A549 treated with AZD9567 at 1 μM for 4 hours (cell line): Measurements from ENCODE around the gene GPBP1L1. TPM values are rescaled to one million over a fixed set of nuclear protein-coding genes. Genes with fewer than 3 reads are reported as not detected.

Experiments used
- total RNA-seq: library from RNA; stranded (reverse); fragments of 200-300 nt; extraction: Qiagen RNA extraction; gene quantifications from 5 replicates; pipeline ENCODE4 v1.2.3, GENCODE V29; 2022; ENCODE audit not compliant: insufficient read depth

Gene GPBP1L1
- total RNA-seq, result 30.7 to 41.9 TPM (median 34.8 TPM) in 5 replicates

GRCh38 chr1:45686288-45687013, at the start of gene GPBP1L1:
Gene GPBP1L1 (minus strand): TSS chr1:45686533. CDS start chr1:45659087, 27,446 bp downstream.

GRCh38 chr1:45687754-45688740, 1.7 kb upstream of the GPBP1L1 start, which contains the start of gene TMEM69:
Gene TMEM69 (plus strand): TSS chr1:45688181. CDS start chr1:45691069, 2,888 bp downstream.

GRCh38 chr1:45623972-45624371, 62.4 kb downstream of the GPBP1L1 start, which contains the start of gene CCDC17:
Gene CCDC17 (minus strand): TSS chr1:45624054. CDS start chr1:45623909, 145 bp downstream.

GRCh38 chr1:45583666-45584350, 102.5 kb downstream of the GPBP1L1 start, which contains the start of gene NASP:
Gene NASP (plus strand): TSS chr1:45584041. CDS start chr1:45584147, 106 bp downstream.

Other genes starting within 250 kb of the GPBP1L1 start
- 0.34 to 0.38 TPM (median 0.37 TPM) in 4 of 5 replicates, not detected in the other for gene TESK2, start 195.4 kb downstream of the GPBP1L1 start, total RNA-seq
- 1.5 to 2.6 TPM (median 1.9 TPM) in 5 replicates for gene CCDC163, start 186.5 kb downstream of the GPBP1L1 start, total RNA-seq
- gene MMACHC, start 186.2 kb downstream of the GPBP1L1 start, total RNA-seq, result 1.2 to 4.9 TPM (median 1.5 TPM) in 5 replicates
- gene PRDX1, start 164.6 kb downstream of the GPBP1L1 start, total RNA-seq, result 2,040 to 2,165 TPM (median 2,060 TPM) in 5 replicates
- gene AKR1A1, start 135.7 kb downstream of the GPBP1L1 start, total RNA-seq, result 76.5 to 125 TPM (median 81.1 TPM) in 5 replicates
- gene NASP, start 102.5 kb downstream of the GPBP1L1 start, total RNA-seq, result 119 to 140 TPM (median 130 TPM) in 5 replicates
- gene CCDC17, start 62.5 kb downstream of the GPBP1L1 start, total RNA-seq, result 0.28 to 0.53 TPM (median 0.36 TPM) in 4 of 5 replicates, not detected in the other
- gene TMEM69, start 1.6 kb upstream of the GPBP1L1 start, total RNA-seq, result 16.8 to 21.1 TPM (median 17.9 TPM) in 5 replicates
- 4.1 to 5.3 TPM (median 5.1 TPM) in 5 replicates for gene IPP, start 64.1 kb upstream of the GPBP1L1 start, total RNA-seq
- 17.4 to 29.0 TPM (median 19.4 TPM) in 5 replicates for gene MAST2, start 117.1 kb upstream of the GPBP1L1 start, total RNA-seq